PC-3 (cell line): ENCODE results near the gene GADD45G.

Source experiments
- EZH2 ChIP-seq: fragments of 300-600 bp; sonication (generic); IDR thresholded peaks from one replicate; pipeline ENCODE4 v1.6.1; 2017; ENCODE audit warnings: antibody characterized with exemption, mild to moderate bottlenecking, low read length; ENCODE audit not compliant: unreplicated experiment
- TF ChIP-seq, protein P1 (sequence below): fragments of 300-600 bp; sonication (generic); conservative IDR thresholded peaks from 2 replicates; pipeline ENCODE4 v1.5.1; 2017; ENCODE audit warnings: antibody characterized with exemption, low read depth, mild to moderate bottlenecking, low read length

DNA sequence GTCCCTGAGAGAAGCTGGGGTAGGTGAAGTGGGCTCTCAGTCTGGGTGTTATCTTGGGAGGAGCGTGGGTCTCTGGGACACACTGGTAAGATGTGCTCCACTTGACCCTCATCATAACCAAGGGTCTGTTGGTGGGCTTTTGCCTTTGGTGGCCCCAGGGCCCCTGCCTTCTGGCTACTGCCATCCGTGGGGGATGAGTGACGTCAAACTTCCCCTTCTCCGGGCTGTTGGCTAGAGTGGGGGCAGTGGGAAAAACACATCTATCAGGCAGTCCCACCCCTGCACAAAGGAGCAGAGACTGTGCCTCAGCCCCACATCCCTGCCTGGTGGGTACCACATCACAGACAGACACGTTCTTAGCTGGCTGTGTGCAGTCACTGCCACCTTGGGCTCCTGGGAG lies 35.1 kb downstream of the GADD45G start:
- TF ChIP-seq, protein P1, sequence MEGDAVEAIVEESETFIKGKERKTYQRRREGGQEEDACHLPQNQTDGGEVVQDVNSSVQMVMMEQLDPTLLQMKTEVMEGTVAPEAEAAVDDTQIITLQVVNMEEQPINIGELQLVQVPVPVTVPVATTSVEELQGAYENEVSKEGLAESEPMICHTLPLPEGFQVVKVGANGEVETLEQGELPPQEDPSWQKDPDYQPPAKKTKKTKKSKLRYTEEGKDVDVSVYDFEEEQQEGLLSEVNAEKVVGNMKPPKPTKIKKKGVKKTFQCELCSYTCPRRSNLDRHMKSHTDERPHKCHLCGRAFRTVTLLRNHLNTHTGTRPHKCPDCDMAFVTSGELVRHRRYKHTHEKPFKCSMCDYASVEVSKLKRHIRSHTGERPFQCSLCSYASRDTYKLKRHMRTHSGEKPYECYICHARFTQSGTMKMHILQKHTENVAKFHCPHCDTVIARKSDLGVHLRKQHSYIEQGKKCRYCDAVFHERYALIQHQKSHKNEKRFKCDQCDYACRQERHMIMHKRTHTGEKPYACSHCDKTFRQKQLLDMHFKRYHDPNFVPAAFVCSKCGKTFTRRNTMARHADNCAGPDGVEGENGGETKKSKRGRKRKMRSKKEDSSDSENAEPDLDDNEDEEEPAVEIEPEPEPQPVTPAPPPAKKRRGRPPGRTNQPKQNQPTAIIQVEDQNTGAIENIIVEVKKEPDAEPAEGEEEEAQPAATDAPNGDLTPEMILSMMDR: no peak
- TF ChIP-seq EZH2: no peak
